GM19468 (cell line): ENCODE data around the gene PPT2.
"Not testable (repeated sequence)": the region's sequence is repeated elsewhere in the genome, so short reads cannot be mapped to it uniquely, and the experiment has no call there.

Source experiments
- ATAC-seq: cut with Tn5 transposase; IDR thresholded peaks from one replicate; pipeline ENCODE4 v1.9.1; 2021; ENCODE audit warnings: mild to moderate bottlenecking, moderate library complexity, moderate number of reproducible peaks; ENCODE audit not compliant: unreplicated experiment; ENCODE audit errors: extremely low read depth

PPT2 gene

DNA sequence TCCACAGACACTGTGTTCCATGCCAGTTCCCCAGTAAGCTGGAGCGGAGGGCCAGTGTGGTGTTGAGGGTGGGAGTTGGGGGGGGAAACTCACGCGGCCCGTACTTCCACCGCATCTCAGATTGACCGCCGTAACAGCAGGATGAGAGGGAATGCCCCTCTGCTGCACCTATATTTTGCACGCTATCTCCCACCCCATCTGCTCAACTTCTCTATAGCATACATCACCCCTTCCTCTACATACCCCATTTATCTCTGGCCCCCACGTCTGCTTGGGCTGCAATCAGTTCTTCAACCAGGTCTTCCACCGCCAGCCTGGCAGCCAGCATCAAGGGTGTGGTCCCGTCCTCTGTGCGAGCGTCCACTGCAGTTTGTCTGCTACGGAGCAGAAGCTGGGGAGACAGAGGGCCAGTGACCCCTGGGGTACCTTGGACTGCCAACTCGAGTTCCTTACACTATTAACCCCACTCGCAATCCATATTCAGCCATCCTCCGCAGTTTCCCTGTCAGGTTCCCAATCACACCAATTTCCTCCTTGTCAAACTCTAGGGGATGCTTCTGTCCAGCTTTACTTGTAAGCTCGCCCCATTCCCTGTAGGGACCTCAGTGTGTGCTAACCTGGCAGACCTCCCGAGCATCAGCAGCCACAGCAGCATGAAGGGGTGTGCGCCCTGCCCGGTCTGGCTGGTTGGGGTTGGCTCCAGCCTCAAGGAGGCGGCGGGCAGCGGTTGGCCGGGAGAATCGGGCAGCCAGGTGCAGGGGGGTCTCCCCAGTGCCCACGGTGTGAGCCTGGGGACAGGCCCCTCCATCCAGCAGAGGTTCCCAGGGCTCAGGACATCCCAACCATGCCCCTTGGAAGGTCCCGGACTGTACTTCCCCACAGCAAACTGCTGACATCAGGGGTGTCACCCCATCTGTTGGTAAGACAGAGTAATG, 43.0 kb downstream of the PPT2 start:
- no peak for ATAC-seq

DNA sequence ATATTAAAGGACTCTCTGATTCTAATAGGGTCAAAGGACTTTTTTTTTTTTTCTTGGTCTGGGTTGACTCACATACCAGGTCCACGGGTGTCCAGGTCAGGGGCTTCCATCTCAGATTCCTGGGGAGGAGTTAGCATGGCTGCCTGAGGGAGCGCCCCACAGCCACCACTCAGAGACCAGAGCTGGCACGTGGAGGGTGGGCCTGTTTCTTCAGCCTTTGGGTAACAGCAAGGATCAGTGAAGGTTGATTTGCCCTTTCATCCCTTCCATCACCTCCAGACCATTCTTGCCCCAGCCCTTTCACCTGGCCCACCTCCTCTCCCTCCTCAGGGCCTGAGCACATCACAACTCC, 44.4 kb downstream of the PPT2 start:
- no peak for ATAC-seq

DNA sequence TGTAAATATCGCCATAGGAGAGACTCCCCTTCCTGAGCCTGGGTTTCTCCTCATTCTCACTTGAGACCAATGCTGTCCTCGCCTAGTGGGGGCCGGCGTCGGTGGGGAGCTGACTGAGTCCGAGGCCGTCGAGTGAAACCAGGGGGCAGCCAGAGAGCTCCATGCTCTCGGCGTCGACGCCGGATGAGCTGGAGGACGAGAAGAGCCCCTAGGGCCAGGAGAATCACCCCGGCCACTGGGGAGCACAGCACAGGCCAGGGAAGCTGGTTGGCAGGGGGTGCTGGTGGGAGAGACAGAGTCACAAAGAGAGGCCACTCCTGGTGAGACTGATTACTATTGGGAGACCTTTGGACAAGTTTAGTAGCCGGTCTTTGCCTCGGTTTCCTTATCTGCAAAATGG, 44.9 kb downstream of the PPT2 start:
- no peak for ATAC-seq

DNA sequence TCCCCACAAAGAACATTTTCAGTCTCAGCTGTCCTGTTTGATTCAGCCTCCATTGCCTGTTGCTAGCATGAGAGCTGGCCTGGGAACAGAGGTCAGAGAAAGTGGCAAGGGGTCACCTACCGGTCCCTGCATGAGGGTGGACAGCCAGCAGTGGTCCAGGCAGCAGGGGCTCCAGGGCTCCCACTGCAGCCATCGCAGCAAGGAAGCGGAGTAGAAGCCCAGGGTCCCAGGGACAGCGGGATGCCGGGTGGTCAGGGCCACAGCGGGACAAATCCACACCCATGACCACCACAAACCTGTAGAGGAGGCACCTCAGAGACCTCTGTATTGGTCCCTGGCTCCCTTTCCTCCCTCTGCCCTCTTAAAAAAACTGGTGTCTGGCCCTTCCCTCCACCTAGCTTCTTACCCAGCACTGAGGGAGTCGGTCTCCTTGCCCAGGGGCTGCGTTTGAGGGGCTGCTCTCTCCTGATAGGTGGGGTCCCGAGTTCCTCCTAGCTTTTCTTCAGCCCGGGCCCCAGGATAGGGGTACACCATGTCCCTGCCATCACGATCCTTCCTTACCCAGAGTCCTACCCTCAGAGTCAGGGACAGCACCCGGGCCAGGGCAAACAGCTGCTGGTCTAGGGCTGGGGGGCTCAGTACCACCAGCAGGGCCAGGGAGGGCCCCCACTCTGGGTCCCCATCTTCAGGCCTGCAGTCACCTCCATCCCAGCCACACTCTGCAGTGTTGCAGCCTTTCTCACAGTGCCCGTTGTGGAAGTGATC, 47.0 kb downstream of the PPT2 start:
- ATAC-seq = no peak

DNA sequence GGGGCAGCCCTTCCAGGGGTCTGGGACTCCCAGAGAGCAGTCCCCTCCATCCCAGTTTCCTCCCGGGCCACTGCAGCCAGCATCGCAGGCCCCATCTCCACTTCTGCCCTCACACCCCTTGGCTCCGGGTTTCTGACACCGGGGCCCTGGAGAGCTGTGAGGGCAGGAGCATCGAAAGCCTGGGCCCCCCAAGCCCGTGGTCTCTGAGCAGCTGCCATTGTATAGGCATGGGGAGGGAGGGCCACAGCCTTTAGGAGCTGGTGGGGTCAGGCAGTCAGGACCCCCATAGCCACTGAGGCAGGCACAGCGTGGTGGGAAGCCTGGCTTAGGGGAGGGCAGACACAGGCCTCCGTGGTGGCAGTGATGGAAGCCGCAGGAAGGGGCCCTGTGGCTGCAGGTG, 48.2 kb downstream of the PPT2 start:
- ATAC-seq = no peak

DNA sequence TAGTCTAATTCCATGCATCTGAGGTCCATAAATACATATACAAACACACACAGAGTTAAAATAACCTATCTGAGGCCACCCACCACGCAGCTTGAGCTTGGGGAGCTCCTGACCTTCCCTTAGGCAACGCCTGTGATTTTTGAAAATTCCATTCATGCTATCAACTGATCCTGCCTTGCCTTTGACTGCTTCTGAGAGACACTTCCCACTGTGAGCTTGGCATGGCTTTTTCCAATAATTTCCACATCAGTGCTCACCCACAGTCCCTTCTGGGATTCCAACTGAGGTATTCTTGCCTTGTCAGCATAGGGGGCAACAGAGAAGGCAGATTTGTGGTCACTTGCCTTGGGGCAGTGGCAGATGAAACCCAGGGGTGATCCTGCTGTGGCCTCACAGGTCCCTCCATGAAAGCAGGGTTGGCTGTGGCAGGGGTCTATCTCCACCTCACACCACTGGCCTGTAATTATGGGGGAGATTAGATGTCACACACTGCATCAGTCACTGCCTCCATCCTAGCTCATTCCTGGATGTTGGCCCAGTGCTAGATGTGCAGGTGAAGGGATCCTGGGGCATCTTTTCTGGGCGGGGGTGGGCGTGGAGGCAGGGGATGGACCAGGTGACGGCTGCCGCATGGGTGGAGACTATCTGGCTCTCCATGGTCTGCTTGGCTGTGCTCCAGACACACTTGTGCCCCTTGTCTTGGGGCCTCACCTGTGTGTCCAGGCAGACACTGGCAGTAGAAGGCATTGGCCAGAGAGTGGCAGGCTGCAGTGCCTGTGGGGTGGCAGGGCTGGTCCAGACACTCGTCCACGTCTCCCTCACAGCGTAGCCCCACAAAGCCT, 49.7 kb downstream of the PPT2 start:
- no peak for ATAC-seq

DNA sequence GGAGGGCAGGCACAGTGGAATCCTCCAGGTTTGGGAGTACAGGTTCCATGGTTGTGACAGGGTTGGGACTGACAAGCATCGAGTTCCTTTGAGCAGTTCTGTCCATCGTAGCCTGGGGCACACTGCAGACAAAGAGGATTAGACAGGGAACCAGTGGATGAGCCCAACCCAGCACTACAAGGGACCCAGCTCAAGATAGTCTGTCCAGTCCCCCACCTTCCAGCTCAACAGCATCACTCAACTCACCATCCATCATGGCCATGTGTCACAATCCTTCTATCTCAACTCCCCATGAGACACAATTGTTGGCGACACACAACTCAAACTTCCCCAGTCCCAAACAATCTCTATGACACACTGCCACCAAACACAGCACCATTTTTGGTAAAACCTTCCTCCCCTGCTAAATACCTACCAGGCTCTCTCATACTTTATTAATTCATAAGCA, 50.4 kb downstream of the PPT2 start:
- ATAC-seq = no peak

DNA sequence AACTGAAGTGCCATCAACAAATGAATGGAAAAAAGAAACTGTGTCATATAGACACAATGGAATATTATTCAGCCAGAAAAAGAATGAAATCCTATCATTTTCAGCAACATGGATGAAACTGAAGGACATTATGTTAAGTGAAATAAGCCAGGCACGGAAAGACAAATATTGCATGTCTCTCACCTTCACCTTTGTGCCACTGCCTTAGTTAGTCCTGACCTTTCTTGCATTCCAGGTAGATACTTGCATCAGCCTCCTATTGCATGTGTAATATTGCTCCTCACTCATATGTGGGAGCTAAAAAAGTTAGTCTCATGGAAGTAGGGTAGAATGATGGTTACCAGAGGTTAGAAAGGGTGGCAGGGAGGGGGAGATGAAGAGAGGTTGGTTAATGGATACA, 55.1 kb downstream of the PPT2 start:
- ATAC-seq = no peak

DNA sequence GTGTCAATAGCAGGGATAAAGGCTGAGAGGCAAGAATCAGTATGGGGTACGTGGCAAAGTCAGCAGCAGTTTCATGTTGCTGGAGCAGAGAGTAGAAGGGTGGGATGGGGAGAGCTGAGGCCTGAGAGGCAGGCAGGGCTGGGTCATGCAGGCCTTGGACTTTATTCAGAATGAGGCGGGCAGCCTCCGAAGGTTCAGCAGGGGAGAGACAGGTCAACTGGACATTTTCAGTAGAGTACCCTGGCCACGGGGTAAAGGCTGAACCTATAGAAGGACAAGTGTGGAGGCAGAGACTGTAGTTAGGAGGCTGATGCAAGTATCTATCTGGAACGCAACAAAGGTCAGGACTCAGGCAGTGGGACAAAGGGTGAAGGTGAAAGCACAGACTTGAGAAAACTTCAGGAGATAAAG, 56.3 kb downstream of the PPT2 start:
- no peak for ATAC-seq

DNA sequence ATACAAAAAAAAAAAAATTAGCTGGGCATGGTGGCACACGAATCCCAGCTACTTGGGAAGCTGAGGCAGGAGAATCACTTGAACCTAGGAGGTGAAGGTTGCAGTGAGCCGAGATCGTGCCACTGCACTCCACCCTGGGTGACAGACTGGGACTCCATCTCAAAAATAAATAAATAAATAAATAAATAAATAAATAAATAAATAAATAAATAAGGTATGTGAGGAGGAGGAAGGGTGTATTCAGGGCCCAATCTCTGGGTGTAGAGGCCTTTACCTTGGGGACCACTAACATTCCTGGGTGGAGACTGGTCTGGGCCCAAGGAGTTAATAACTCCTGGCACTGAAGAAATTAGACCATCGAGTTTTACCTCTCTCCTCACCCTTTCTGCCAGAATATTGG, 57.5 kb downstream of the PPT2 start:
- ATAC-seq = not testable (repeated sequence)

DNA sequence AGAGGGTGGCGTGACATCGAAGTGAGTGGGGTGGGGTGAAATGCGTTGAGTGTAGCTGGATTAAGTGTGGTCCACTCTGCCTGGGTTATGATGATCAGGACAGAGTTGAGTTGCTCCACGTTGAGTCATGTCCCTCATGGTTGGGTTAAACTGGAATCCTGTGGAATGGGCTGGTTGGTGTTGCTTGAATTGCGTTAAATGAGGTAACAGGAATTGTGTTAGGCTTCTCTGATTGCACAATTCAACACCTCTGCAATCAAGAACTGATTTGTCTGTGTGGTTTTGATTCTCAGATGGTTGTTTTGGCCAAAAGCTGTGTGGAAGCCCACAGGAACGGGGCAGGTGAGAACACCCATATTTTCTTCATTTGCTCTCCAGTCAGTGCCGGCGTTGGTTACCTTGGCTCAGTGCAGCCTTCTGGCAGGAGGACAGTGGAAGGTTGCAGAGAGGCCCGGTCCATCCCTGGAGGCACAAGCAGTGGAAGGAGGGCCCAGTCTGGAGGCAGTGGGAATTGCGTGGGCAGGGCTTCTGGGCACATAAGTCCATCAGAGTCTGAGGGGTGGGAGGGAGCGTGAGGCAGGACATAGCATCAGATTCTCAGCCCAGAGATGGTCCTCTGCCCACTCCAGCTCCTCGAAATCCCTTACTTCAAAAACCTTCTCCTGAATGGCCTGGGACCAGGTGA, 58.3 kb downstream of the PPT2 start:
- no peak for ATAC-seq
